K562 (cell line): ENCODE measurements around the gene PPP1R13L. TPM values are rescaled to one million over a fixed set of nuclear protein-coding genes. Genes with fewer than 3 reads are reported as not detected.

Experiments used
- EP400 ChIP-seq: fragments of 450-650 bp; IDR thresholded peaks from 2 replicates; pipeline ENCODE4 v1.6.1; 2017; ENCODE audit warnings: antibody characterized with exemption, mild to moderate bottlenecking, moderate library complexity
- ETV6 ChIP-seq, 3 experiments: fragments of 150-350 bp in 1 of 3; sonication (generic) in 1 of 3; formaldehyde crosslinking in 1 of 3; IDR thresholded peaks; 2 replicates each; pipeline versions ENCODE4 v1.6.1 to v1.8.0; 2014 to 2022; ENCODE audit warnings: borderline replicate concordance in 2 of 3, low read depth in 2 of 3, antibody characterized with exemption in 1 of 3, low read length in 1 of 3, mild to moderate bottlenecking in 1 of 3, missing genetic modification reagents in 1 of 3
- NR4A1 ChIP-seq, 2 experiments: fragments of 250-450 bp in 1 of 2; fragments of 450-650 bp in 1 of 2; sonication (Bioruptor Pico) in 1 of 2; IDR thresholded peaks; 2 replicates each; pipeline versions ENCODE4 v1.4.0 to v1.6.1; 2016 to 2020; ENCODE audit warnings: mild to moderate bottlenecking in 2 of 2, missing compliant biosample characterization in 1 of 2, missing genetic modification characterization in 1 of 2, moderate library complexity in 1 of 2
- POLR2AphosphoS5 ChIP-seq: IDR thresholded peaks from 2 replicates; pipeline ENCODE4 v1.6.1; 2011; ENCODE audit warnings: mild to moderate bottlenecking, low read depth, low read length, moderate library complexity; ENCODE audit not compliant: control insufficient read depth, insufficient read depth
- RCOR1 ChIP-seq, 2 experiments: IDR thresholded peaks; 2 replicates each; pipeline ENCODE4 v1.6.1; 2012; ENCODE audit warnings: low read depth in 2 of 2, low read length in 2 of 2, borderline replicate concordance in 1 of 2, improper control_type of control experiment in 1 of 2
- polyA plus RNA-seq, 8 experiments: library from polyadenylated mRNA; depleted of rRNA in 4 of 8; stranded (reverse) in 5 of 8; unstranded in 3 of 8; fragments of >200 nt; fragmentation: Nextera tagmentation in 2 of 8; fragmentation: Illumina TruSeq in 1 of 8; extraction: Ambion mirVana in 2 of 8; extraction: Trizol in 1 of 8; gene quantifications; 2 replicates each; pipeline versions ENCODE4 v1.2.1 to v1.2.3, GENCODE V29; 2011 to 2014; ENCODE audit warnings: inconsistent platforms in 1 of 8, missing spikeins in 1 of 8
- total RNA-seq, 7 experiments: library from RNA; depleted of rRNA in 6 of 7; stranded (reverse); fragments of >200 nt in 6 of 7; fragmentation: Illumina TruSeq in 2 of 7; extraction: Trizol in 2 of 7; gene quantifications; 2 replicates each; pipeline versions ENCODE4 v1.2.1 to v1.2.3, GENCODE V29; 2011 to 2021; ENCODE audit warnings: low replicate concordance in 1 of 7
- TF ChIP-seq, protein P1 (sequence below): fragments of 250-450 bp; sonication (Bioruptor Pico); IDR thresholded peaks from 2 replicates; pipeline ENCODE4 v1.4.0; 2020

Gene PPP1R13L
- total and polyA plus RNA-seq, 9 of the 15 experiments (the other 6 are each of a cell fraction or from before 2014, with no cell fraction given) = 0.32 to 6.7 (median 2.0) TPM

DNA sequence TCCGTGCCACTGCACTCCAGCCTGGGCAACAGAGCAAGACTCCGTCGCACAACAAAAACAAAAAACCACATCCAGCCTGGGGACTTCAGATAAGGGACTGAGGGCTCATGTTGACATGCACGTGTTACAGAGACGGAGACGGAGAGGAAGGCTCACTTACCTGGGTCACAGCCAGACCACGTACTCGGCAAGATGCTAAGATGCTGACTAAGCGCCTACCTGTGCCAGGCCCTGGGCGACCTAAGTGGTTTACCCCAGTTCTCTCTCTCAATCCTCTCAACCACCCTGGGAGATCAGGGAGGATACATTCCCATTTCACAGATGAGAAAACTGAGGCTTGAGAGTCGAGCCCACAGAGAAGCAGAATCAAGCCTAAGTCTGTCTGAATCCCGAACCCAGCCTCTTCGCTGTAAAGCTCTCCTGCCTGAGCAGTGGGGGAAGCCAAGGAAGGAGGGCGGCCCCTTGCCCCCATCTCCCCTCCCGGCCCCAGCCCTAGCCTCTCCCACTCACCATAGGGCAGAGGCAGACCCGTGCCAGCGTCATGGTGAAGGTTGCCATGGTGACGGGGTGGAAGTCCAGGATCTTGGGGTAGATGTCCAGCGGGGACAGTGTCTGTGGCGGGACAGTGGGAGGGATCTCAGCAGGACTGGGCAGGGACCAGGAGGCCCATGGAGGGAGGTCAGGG, 48.0 kb downstream of the PPP1R13L start (continued):
- no peak for TF ChIP-seq POLR2AphosphoS5
- peak in 1 of 2 experiments; percentile 70; a peak in 3 of 4 replicates for TF ChIP-seq RCOR1 (IDR thresholded peaks at IDR 0.05; ENCODE audit: borderline replicate concordance in 1 of 2, low read depth in 2 of 2, low read length in 2 of 2)
- TF ChIP-seq NR4A1 (CRISPR knock-in tag; IDR thresholded peaks at IDR 0.05) = no peak
- no peak for TF ChIP-seq NR4A1 (tag; IDR thresholded peaks at IDR 0.05)
- TF ChIP-seq EP400 = no peak
- TF ChIP-seq ETV6 (IDR thresholded peaks at IDR 0.05; ENCODE audit: borderline replicate concordance in 1 of 2, low read depth in 2 of 2, low read length in 1 of 2) = no peak
- no peak for TF ChIP-seq ETV6 (CRISPR knock-in tag; IDR thresholded peaks at IDR 0.05; ENCODE audit: borderline replicate concordance)
- TF ChIP-seq, protein P1, sequence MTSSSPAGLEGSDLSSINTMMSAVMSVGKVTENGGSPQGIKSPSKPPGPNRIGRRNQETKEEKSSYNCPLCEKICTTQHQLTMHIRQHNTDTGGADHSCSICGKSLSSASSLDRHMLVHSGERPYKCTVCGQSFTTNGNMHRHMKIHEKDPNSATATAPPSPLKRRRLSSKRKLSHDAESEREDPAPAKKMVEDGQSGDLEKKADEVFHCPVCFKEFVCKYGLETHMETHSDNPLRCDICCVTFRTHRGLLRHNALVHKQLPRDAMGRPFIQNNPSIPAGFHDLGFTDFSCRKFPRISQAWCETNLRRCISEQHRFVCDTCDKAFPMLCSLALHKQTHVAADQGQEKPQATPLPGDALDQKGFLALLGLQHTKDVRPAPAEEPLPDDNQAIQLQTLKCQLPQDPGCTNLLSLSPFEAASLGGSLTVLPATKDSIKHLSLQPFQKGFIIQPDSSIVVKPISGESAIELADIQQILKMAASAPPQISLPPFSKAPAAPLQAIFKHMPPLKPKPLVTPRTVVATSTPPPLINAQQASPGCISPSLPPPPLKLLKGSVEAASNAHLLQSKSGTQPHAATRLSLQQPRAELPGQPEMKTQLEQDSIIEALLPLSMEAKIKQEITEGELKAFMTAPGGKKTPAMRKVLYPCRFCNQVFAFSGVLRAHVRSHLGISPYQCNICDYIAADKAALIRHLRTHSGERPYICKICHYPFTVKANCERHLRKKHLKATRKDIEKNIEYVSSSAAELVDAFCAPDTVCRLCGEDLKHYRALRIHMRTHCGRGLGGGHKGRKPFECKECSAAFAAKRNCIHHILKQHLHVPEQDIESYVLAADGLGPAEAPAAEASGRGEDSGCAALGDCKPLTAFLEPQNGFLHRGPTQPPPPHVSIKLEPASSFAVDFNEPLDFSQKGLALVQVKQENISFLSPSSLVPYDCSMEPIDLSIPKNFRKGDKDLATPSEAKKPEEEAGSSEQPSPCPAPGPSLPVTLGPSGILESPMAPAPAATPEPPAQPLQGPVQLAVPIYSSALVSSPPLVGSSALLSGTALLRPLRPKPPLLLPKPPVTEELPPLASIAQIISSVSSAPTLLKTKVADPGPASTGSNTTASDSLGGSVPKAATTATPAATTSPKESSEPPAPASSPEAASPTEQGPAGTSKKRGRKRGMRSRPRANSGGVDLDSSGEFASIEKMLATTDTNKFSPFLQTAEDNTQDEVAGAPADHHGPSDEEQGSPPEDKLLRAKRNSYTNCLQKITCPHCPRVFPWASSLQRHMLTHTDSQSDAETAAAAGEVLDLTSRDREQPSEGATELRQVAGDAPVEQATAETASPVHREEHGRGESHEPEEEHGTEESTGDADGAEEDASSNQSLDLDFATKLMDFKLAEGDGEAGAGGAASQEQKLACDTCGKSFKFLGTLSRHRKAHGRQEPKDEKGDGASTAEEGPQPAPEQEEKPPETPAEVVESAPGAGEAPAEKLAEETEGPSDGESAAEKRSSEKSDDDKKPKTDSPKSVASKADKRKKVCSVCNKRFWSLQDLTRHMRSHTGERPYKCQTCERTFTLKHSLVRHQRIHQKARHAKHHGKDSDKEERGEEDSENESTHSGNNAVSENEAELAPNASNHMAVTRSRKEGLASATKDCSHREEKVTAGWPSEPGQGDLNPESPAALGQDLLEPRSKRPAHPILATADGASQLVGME = no peak
- TF ChIP-seq, all 486 proteins: peak for 34
